Vagina (tissue), 2 donors: ENCODE results near the gene KLC1. TPM values are rescaled to one million over a fixed set of nuclear protein-coding genes. Genes with fewer than 3 reads are reported as not detected.

ENCODE experiments used
- DNase-seq, 2 donors: peaks; one replicate each; pipeline ENCODE4 v3.0.0-alpha.2; 2017; ENCODE audit errors: extremely low spot score in 2 of 2
- H3K27ac ChIP-seq: fragments of 200-600 bp; sonication (generic); one replicate; pipeline ENCODE4 v1.5.1; 2019
- H3K27me3 ChIP-seq: fragments of 200-600 bp; sonication (generic); one replicate; pipeline ENCODE4 v1.5.1; 2019
- H3K36me3 ChIP-seq, 2 donors: fragments of 200-600 bp; sonication (generic); one replicate each; pipeline ENCODE4 v1.5.1; 2017 to 2019
- H3K4me1 ChIP-seq: fragments of 200-600 bp; sonication (generic); one replicate; pipeline ENCODE4 v1.5.1; 2019
- H3K4me3 ChIP-seq, 2 donors: fragments of 200-600 bp; sonication (generic); 1 replicate in 1 of 2; 2 replicates in 1 of 2; pipeline ENCODE4 v1.5.1; 2016 to 2019
- H3K9me3 ChIP-seq: fragments of 200-600 bp; sonication (generic); one replicate; pipeline ENCODE4 v1.5.1; 2019
- POLR2A ChIP-seq, 2 donors: fragments of 450-650 bp; IDR thresholded peaks; one replicate each; pipeline ENCODE4 v1.6.1; 2017; ENCODE audit warnings: antibody characterized with exemption in 2 of 2, mild to moderate bottlenecking in 2 of 2, moderate library complexity in 2 of 2
- POLR2AphosphoS5 ChIP-seq, 2 donors: sonication (generic); formaldehyde crosslinking; IDR thresholded peaks; one replicate each; pipeline ENCODE4 v1.9.0; 2017; ENCODE audit warnings: antibody characterized with exemption in 2 of 2, mild to moderate bottlenecking in 2 of 2, low read depth in 1 of 2; ENCODE audit not compliant: insufficient read depth in 1 of 2
- intact Hi-C: fragments of 100-400 bp; cut with DNase I; formaldehyde crosslinking; loops from one replicate; pipeline ENCODE4 v1.15.1; 2023
- total RNA-seq: library from RNA; depleted of rRNA; stranded (reverse); fragments of >200 nt; gene quantifications from one replicate; pipeline ENCODE4 v1.2.3, GENCODE V29; 2016
- TF ChIP-seq, protein P1 (sequence below), 3 experiments: fragments of 450-650 bp in 2 of 3; fragments of 200-600 bp in 1 of 3; sonication (generic) in 1 of 3; IDR thresholded peaks; one replicate each; pipeline ENCODE4 v1.5.1; 2017 to 2019; ENCODE audit warnings: antibody characterized with exemption in 3 of 3, mild to moderate bottlenecking in 2 of 3, moderate library complexity in 2 of 3

The KLC1 gene
- total RNA-seq, 1 donor from 2014 or later, result 322 TPM

DNA sequence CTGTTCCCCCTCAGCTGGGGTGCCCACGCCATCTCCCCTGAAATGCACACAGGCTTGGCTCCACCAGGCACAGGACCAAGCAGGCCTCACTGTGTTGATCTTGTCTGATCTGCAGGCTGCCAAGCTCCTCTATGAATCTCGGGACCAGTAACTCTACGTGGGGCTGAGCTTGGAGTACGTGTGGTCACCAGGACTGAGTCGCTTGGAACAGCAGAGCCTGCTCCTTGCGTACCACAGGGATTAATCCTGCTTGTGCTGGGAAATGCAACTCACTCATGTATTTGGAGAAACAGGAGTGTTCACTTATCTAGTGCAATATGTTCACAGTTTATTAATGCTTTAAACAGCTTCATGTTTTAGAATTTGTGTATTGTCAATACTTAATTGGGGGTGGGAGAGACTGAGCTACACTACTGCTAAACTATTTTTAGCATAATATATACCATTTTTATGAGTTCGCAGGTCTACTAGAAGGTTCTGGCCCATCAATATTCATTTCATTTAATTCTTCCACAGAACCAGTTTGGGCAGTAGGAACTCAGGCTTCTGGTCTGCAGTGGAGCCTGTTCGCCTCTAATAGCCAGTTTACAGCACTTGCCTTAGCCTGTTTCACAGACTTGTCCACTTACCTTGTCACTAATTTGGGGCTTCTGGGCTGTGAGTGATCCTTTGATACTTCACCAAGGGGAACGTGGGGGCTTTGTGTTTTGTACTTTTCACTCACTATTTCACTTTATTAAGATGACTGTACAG lies 104.0 kb downstream of the KLC1 start:
- TF ChIP-seq POLR2AphosphoS5 (IDR thresholded peaks at IDR 0.05; ENCODE audit: insufficient read depth in 1 of 2, low read depth in 1 of 2), result no peak
- no peak for TF ChIP-seq POLR2A (IDR thresholded peaks at IDR 0.05)
- TF ChIP-seq, protein P1, sequence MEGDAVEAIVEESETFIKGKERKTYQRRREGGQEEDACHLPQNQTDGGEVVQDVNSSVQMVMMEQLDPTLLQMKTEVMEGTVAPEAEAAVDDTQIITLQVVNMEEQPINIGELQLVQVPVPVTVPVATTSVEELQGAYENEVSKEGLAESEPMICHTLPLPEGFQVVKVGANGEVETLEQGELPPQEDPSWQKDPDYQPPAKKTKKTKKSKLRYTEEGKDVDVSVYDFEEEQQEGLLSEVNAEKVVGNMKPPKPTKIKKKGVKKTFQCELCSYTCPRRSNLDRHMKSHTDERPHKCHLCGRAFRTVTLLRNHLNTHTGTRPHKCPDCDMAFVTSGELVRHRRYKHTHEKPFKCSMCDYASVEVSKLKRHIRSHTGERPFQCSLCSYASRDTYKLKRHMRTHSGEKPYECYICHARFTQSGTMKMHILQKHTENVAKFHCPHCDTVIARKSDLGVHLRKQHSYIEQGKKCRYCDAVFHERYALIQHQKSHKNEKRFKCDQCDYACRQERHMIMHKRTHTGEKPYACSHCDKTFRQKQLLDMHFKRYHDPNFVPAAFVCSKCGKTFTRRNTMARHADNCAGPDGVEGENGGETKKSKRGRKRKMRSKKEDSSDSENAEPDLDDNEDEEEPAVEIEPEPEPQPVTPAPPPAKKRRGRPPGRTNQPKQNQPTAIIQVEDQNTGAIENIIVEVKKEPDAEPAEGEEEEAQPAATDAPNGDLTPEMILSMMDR (IDR thresholded peaks at IDR 0.05), result no peak
- Histone ChIP-seq H3K9me3 (no peaks in the 10 kb centered on the region), H3K4me3 (no peak overlapping the region), H3K27ac (no peak overlapping the region), H3K4me1 (peaks cover 71% of the 10 kb centered on the region), H3K36me3 (peaks cover 0 to 46% of the 10 kb centered on the region in 2 donors), H3K27me3 (no peaks in the 10 kb centered on the region)
- intact Hi-C loops, result no loop called here
- DNase-seq, result no peak

DNA sequence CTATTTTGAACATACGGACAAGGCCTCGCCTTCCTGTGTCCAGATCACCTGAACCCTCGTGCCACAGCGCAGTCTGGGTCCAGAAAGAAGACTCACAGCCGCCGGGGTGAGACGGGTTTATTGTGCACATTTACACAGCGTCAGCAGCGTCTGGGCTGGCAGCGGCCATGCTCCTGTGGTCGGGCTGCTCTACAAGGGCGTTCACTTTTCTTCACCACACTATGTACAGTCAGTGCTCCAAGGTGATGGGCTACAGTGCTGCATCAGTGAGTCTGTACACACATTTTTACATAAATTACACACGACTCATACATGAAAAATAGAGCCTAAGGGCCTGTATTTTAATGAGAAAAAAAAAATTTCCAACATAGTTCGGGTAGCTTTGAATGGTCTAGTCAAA lies 104.6 kb downstream of the KLC1 start:
- TF ChIP-seq POLR2AphosphoS5 (IDR thresholded peaks at IDR 0.05; ENCODE audit: insufficient read depth in 1 of 2, low read depth in 1 of 2), result no peak
- TF ChIP-seq POLR2A (IDR thresholded peaks at IDR 0.05), result no peak
- TF ChIP-seq, protein P1 (IDR thresholded peaks at IDR 0.05), result no peak
- H3K36me3 ChIP-seq, result peaks cover 0 to 41% of the 10 kb centered on the region in 2 donors
- H3K27ac ChIP-seq, result no peak overlapping the region
- no peaks in the 10 kb centered on the region for H3K9me3 ChIP-seq
- intact Hi-C loops, result no loop called here
- no peak for DNase-seq
- H3K4me1 ChIP-seq, result peaks cover 67% of the 10 kb centered on the region
- no peaks in the 10 kb centered on the region for H3K27me3 ChIP-seq
- no peak overlapping the region for H3K4me3 ChIP-seq

DNA sequence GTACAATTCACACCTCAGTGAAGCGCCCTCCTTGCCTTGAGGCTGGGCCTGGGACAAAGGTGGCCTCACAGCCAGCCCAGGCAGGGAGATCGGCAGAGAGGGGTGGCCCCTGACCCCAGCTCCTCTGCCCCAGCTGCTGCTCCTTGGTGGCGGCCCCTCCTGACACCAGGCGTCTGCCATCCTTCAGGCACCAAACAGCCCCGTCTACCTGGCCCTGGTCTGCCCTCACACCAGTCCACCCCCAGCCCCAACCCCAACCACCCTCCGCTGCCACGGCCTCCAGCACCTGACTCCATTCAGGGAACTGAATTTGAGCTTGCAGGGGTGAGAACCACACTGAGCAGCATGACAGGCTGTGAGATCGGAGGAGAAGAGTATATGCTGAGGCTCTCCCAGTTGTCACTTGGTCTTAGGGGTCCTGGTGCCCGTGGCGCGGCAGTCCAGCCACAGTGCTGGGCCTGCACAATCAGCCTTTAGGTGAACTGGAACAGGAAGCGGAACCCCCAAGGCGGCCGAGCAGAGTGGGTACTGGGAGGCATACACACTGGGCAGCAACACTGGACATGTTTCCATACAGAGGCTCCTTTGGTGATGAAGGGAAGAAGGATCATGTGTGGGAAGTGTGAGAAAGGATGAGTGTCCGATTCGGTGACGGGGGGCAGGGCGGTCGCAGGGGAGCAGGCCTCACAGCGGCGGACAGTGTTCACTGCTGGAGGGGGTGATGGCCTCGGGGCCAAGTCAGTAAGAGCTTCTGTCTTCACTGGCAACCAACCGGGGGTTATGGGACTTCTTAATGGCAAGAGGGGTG lies 105.3 kb downstream of the KLC1 start:
- H3K4me1 ChIP-seq, result peaks cover 67% of the 10 kb centered on the region
- peaks cover 0 to 37% of the 10 kb centered on the region in 2 donors for H3K36me3 ChIP-seq
- intact Hi-C loops, result no loop called here
- no peak for DNase-seq
- no peaks in the 10 kb centered on the region for H3K9me3 ChIP-seq
- TF ChIP-seq, protein P1 (IDR thresholded peaks at IDR 0.05), result no peak
- TF ChIP-seq POLR2A (IDR thresholded peaks at IDR 0.05) (no peak), POLR2AphosphoS5 (IDR thresholded peaks at IDR 0.05; ENCODE audit: insufficient read depth in 1 of 2, low read depth in 1 of 2) (no peak)
- no peaks in the 10 kb centered on the region for H3K27me3 ChIP-seq
- no peak overlapping the region for H3K27ac ChIP-seq
- H3K4me3 ChIP-seq, result no peak overlapping the region

DNA sequence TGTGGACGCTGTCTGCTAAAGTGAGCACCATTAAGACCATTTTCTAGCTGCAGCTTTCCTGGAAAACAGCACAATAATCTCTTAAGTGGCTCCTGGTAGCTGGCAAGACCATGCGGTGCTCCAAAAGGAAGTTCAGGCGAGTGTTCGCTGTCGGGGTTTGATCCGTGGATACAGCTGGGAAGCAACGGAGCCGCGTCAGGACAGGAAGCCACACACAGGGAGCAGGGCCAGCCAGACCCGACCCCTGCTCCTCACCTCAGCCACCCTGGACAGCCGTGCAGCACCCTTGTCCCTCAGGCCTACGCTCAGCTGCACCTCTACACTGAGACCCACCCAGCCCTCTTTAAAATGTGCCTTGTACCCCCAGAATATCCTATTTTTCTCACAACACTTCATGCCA lies 106.0 kb downstream of the KLC1 start:
- Histone ChIP-seq H3K4me3 (no peak overlapping the region), H3K4me1 (peaks cover 61% of the 10 kb centered on the region), H3K27ac (no peak overlapping the region), H3K27me3 (no peaks in the 10 kb centered on the region), H3K9me3 (no peaks in the 10 kb centered on the region), H3K36me3 (peaks cover 0 to 30% of the 10 kb centered on the region in 2 donors)
- no peak for DNase-seq
- TF ChIP-seq, protein P1 (IDR thresholded peaks at IDR 0.05), result no peak
- TF ChIP-seq POLR2A (IDR thresholded peaks at IDR 0.05), result no peak
- TF ChIP-seq POLR2AphosphoS5 (IDR thresholded peaks at IDR 0.05; ENCODE audit: insufficient read depth in 1 of 2, low read depth in 1 of 2), result no peak
- intact Hi-C loops, result no loop called here
